Osteocyte (in vitro differentiated cells): ENCODE results near the gene MCRS1. TPM values are rescaled to one million over a fixed set of nuclear protein-coding genes. Genes with fewer than 3 reads are reported as not detected.
A peak's percentile ranks its signal among the peaks of the same experiment; 100 is the strongest.
"Not testable (repeated sequence)": the region's sequence is repeated elsewhere in the genome, so short reads cannot be mapped to it uniquely, and the experiment has no call there.

Experiments used
- DNase-seq: peaks from one replicate; pipeline ENCODE4 v3.0.0; 2021; ENCODE audit warnings: mixed read lengths; ENCODE audit not compliant: unreplicated experiment; ENCODE audit errors: extremely low spot score
- H3K27ac Mint-ChIP-seq: one replicate; pipeline ENCODE4 v1.8.0; 2021; ENCODE audit warnings: mild to moderate bottlenecking, mixed read lengths; ENCODE audit not compliant: unreplicated experiment
- H3K27me3 Mint-ChIP-seq: one replicate; pipeline ENCODE4 v1.8.0; 2021; ENCODE audit warnings: mixed read lengths; ENCODE audit not compliant: unreplicated experiment
- H3K36me3 Mint-ChIP-seq: one replicate; pipeline ENCODE4 v1.8.0; 2021; ENCODE audit warnings: mixed read lengths; ENCODE audit not compliant: unreplicated experiment
- H3K4me1 Mint-ChIP-seq: one replicate; pipeline ENCODE4 v1.8.0; 2021; ENCODE audit warnings: mixed read lengths; ENCODE audit not compliant: unreplicated experiment
- H3K4me3 Mint-ChIP-seq: one replicate; pipeline ENCODE4 v1.8.0; 2021; ENCODE audit warnings: mild to moderate bottlenecking, moderate library complexity, mixed read lengths; ENCODE audit not compliant: unreplicated experiment
- H3K9me3 Mint-ChIP-seq: one replicate; pipeline ENCODE4 v1.8.0; 2021; ENCODE audit warnings: mixed read lengths; ENCODE audit not compliant: unreplicated experiment
- CTCF ChIP-seq: fragments of 200-600 bp; sonication (generic); IDR thresholded peaks from 2 replicates; pipeline ENCODE4 v1.5.0; 2021; ENCODE audit warnings: antibody characterized with exemption, mild to moderate bottlenecking, moderate library complexity
- long read RNA-seq: library from polyadenylated mRNA; unstranded; transcript quantifications from one replicate; pipeline ENCODE4 v2.0.0, GENCODE V29; 2021
- total RNA-seq: library from RNA; stranded (reverse); gene quantifications from 2 replicates; pipeline ENCODE4 v1.2.1, GENCODE V29; 2021

The MCRS1 gene
- 61.6 and 69.3 TPM in 2 replicates for total RNA-seq
- long read RNA-seq, transcript MCRS1-201 (15 exons, 1,928 nt): major isoform, 222 of 264 reads
- long read RNA-seq, transcript MCRS1-211 (16 exons, 1,936 nt): minor isoform, 6 of 264 reads
- long read RNA-seq, partial matches to known transcripts: 9 of 264 reads
- long read RNA-seq, other reads (novel, unspliced or antisense): 26 of 264 reads

GRCh38 chr12:49567611-49568441 is at the start of gene MCRS1:
TSS of gene MCRS1 (minus strand) at chr12:49568142. CDS start at chr12:49566731, 1,411 bp downstream.
- Mint-ChIP-seq H3K27me3 (no peaks in the 10 kb centered on the region), H3K4me3 (peak within 1 kb of the TSS; percentile 96), H3K9me3 (no peaks in the 10 kb centered on the region), H3K4me1 (peaks cover 24% of the 10 kb centered on the region), H3K36me3 (peaks cover 8% of the 10 kb centered on the region), H3K27ac (peak within 1 kb of the TSS; percentile 97)
- peak; percentile 94 for DNase-seq
- no peak for TF ChIP-seq CTCF

- Mint-ChIP-seq H3K4me1 (peaks cover 9% of the 10 kb centered on the region), H3K27me3 (peaks cover 22% of the 10 kb centered on the region), H3K27ac (no peak overlapping the region), H3K36me3 (peaks cover 3% of the 10 kb centered on the region), H3K4me3 (no peak overlapping the region), H3K9me3 (no peaks in the 10 kb centered on the region)
- TF ChIP-seq CTCF: no peak
- no peak for DNase-seq
Observed at GRCh38 chr12:49616533-49617219, 48.7 kb upstream of the MCRS1 start.

- peaks cover 22% of the 10 kb centered on the region for H3K27me3 Mint-ChIP-seq
- no peaks in the 10 kb centered on the region for H3K9me3 Mint-ChIP-seq
- peaks cover 3% of the 10 kb centered on the region for H3K36me3 Mint-ChIP-seq
- no peak overlapping the region for H3K27ac Mint-ChIP-seq
- H3K4me3 Mint-ChIP-seq: no peak overlapping the region
- H3K4me1 Mint-ChIP-seq: no peaks in the 10 kb centered on the region
- DNase-seq: no peak
- TF ChIP-seq CTCF: no peak
Observed at GRCh38 chr12:49615725-49616124, 47.8 kb upstream of the MCRS1 start.

- Mint-ChIP-seq H3K9me3 (no peaks in the 10 kb centered on the region), H3K4me1 (no peaks in the 10 kb centered on the region), H3K4me3 (no peak overlapping the region), H3K36me3 (no peaks in the 10 kb centered on the region), H3K27me3 (peaks cover 8% of the 10 kb centered on the region), H3K27ac (no peak overlapping the region)
- TF ChIP-seq CTCF: no peak
- no peak for DNase-seq
Observed at GRCh38 chr12:49612210-49612609, 44.3 kb upstream of the MCRS1 start.

GRCh38 chr12:49610785-49611184 is 42.8 kb upstream of the MCRS1 start:
- not testable (repeated sequence) for H3K4me3 Mint-ChIP-seq, DNase-seq, H3K27me3 Mint-ChIP-seq, H3K9me3 Mint-ChIP-seq, H3K4me1 Mint-ChIP-seq, H3K36me3 Mint-ChIP-seq, H3K27ac Mint-ChIP-seq
